Activated CD4-positive, alpha-beta T cell treated with anti-CD3 and anti-CD28 coated beads, Interleukin-2, amount 10 ng/mL, durations not matched to agents 7 days and 5 days (primary cell): ENCODE measurements around the gene CHAD. TPM values are rescaled to one million over a fixed set of nuclear protein-coding genes. Genes with fewer than 3 reads are reported as not detected.
A peak's percentile ranks its signal among the peaks of the same experiment; 100 is the strongest.

Source experiments
- CTCF ChIA-PET: fragments of 350-600 bp; sonication (Branson Sonifier 250); formaldehyde crosslinking; loops from one replicate; lab custom pipeline; 2021; ENCODE audit warnings: antibody characterized with exemption; lab: Charles Lee
- POLR2A ChIA-PET: fragments of 350-600 bp; sonication (Branson Sonifier 250); formaldehyde crosslinking; loops from one replicate; lab custom pipeline; 2021; ENCODE audit warnings: antibody characterized with exemption; lab: Charles Lee
- DNase-seq: peaks from one replicate; pipeline ENCODE4 v3.0.0-alpha.2; 2020
- H3K27ac Mint-ChIP-seq: one replicate; pipeline ENCODE4 v1.8.0; 2021; ENCODE audit warnings: mild to moderate bottlenecking, moderate library complexity, mixed read lengths
- H3K27me3 Mint-ChIP-seq: one replicate; pipeline ENCODE4 v1.8.0; 2021; ENCODE audit warnings: mixed read lengths
- H3K36me3 Mint-ChIP-seq: one replicate; pipeline ENCODE4 v1.8.0; 2021; ENCODE audit warnings: low read depth, mixed read lengths
- H3K4me1 Mint-ChIP-seq: one replicate; pipeline ENCODE4 v1.8.0; 2021; ENCODE audit warnings: mixed read lengths
- H3K4me3 Mint-ChIP-seq: one replicate; pipeline ENCODE4 v1.8.0; 2021; ENCODE audit warnings: mild to moderate bottlenecking, moderate library complexity, mixed read lengths
- H3K9me3 Mint-ChIP-seq: one replicate; pipeline ENCODE4 v1.8.0; 2021; ENCODE audit warnings: mixed read lengths
- total RNA-seq, 2 experiments: library from RNA; stranded (reverse); gene quantifications; one replicate each; pipeline ENCODE4 v1.2.3, GENCODE V29; 2021

CHAD gene
- total RNA-seq, 2 experiments from 2014 or later: not detected

- Mint-ChIP-seq H3K4me1 (peaks cover 18% of the 10 kb centered on the region), H3K4me3 (no peak overlapping the region), H3K9me3 (no peaks in the 10 kb centered on the region), H3K36me3 (no peaks in the 10 kb centered on the region), H3K27ac (no peak overlapping the region), H3K27me3 (peaks cover 14% of the 10 kb centered on the region)
- POLR2A ChIA-PET: no interaction called here
- DNase-seq: no peak
- CTCF ChIA-PET: interaction anchor here (1.0 kb wide), 1 partner anchor 9 kb away, joined by 3 read pairs; the partner anchor contains the start of gene RSAD1
Measured at GRCh38 chr17:50469208-50469605, 527 bp upstream of the CHAD start.

GRCh38 chr17:50467855-50468303 is 801 bp downstream of the CHAD start:
- peaks cover 18% of the 10 kb centered on the region for H3K4me1 Mint-ChIP-seq
- ChIA-PET CTCF (interaction anchor here (0.7 to 1.3 kb wide), 3 partner anchors 11 to 20 kb away, joined by 3 read pairs; no protein-coding TSS in a partner anchor), POLR2A (no interaction called here)
- no peak for DNase-seq
- H3K9me3 Mint-ChIP-seq: no peaks in the 10 kb centered on the region
- no peak overlapping the region for H3K27ac Mint-ChIP-seq
- no peak overlapping the region for H3K4me3 Mint-ChIP-seq
- H3K36me3 Mint-ChIP-seq: no peaks in the 10 kb centered on the region
- peaks cover 14% of the 10 kb centered on the region for H3K27me3 Mint-ChIP-seq

- Mint-ChIP-seq H3K27me3 (peaks cover 14% of the 10 kb centered on the region), H3K36me3 (no peaks in the 10 kb centered on the region), H3K4me3 (no peak overlapping the region), H3K9me3 (no peaks in the 10 kb centered on the region), H3K4me1 (peaks cover 18% of the 10 kb centered on the region), H3K27ac (no peak overlapping the region)
- no peak for DNase-seq
- ChIA-PET CTCF (interaction anchor here (0.9 to 1.3 kb wide), 2 partner anchors 10 to 21 kb away, joined by 3 read pairs; no protein-coding TSS in a partner anchor), POLR2A (no interaction called here)
Measured at GRCh38 chr17:50467114-50467854, 1.4 kb downstream of the CHAD start.

GRCh38 chr17:50466371-50467113 is 2.1 kb downstream of the CHAD start:
- Mint-ChIP-seq H3K36me3 (no peaks in the 10 kb centered on the region), H3K27me3 (peaks cover 14% of the 10 kb centered on the region), H3K27ac (no peak overlapping the region), H3K4me3 (no peak overlapping the region), H3K4me1 (peaks cover 18% of the 10 kb centered on the region), H3K9me3 (no peaks in the 10 kb centered on the region)
- ChIA-PET CTCF (no interaction called here), POLR2A (no interaction called here)
- DNase-seq: no peak

- Mint-ChIP-seq H3K27me3 (peaks cover 14% of the 10 kb centered on the region), H3K9me3 (no peaks in the 10 kb centered on the region), H3K4me3 (no peak overlapping the region), H3K27ac (no peak overlapping the region), H3K36me3 (no peaks in the 10 kb centered on the region), H3K4me1 (peaks cover 14% of the 10 kb centered on the region)
- ChIA-PET CTCF (no interaction called here), POLR2A (no interaction called here)
- DNase-seq: no peak
Measured at GRCh38 chr17:50465635-50466034, 3.0 kb downstream of the CHAD start.

- POLR2A ChIA-PET: no interaction called here
Measured at GRCh38 chr17:50465171-50465570, 3.5 kb downstream of the CHAD start.

GRCh38 chr17:50464736-50465135 is 3.9 kb downstream of the CHAD start:
- CTCF ChIA-PET: no interaction called here
- Mint-ChIP-seq H3K4me1 (peaks cover 14% of the 10 kb centered on the region), H3K36me3 (no peaks in the 10 kb centered on the region)

More at GRCh38 chr17:50465171-50465570, 3.5 kb downstream of the CHAD start:
- CTCF ChIA-PET: no interaction called here
- Mint-ChIP-seq H3K4me1 (peaks cover 14% of the 10 kb centered on the region), H3K9me3 (no peaks in the 10 kb centered on the region), H3K4me3 (no peak overlapping the region), H3K27me3 (peaks cover 14% of the 10 kb centered on the region), H3K27ac (no peak overlapping the region), H3K36me3 (no peaks in the 10 kb centered on the region)
- no peak for DNase-seq

GRCh38 chr17:50464121-50464520 is 4.6 kb downstream of the CHAD start:
- Mint-ChIP-seq H3K4me1 (peaks cover 14% of the 10 kb centered on the region), H3K9me3 (no peaks in the 10 kb centered on the region), H3K27me3 (peaks cover 14% of the 10 kb centered on the region), H3K4me3 (no peak overlapping the region), H3K27ac (no peak overlapping the region), H3K36me3 (no peaks in the 10 kb centered on the region)
- ChIA-PET CTCF (no interaction called here), POLR2A (no interaction called here)
- no peak for DNase-seq

More at GRCh38 chr17:50464736-50465135, 3.9 kb downstream of the CHAD start:
- Mint-ChIP-seq H3K4me3 (no peak overlapping the region), H3K27me3 (peaks cover 14% of the 10 kb centered on the region), H3K9me3 (no peaks in the 10 kb centered on the region), H3K27ac (no peak overlapping the region)
- no peak for DNase-seq
- POLR2A ChIA-PET: no interaction called here

- POLR2A ChIA-PET: no interaction called here
- no peak overlapping the region for H3K27ac Mint-ChIP-seq
- CTCF ChIA-PET: interaction anchor here (1.0 kb wide), 1 partner anchor 17 kb away, joined by 4 read pairs; no protein-coding TSS in a partner anchor
Measured at GRCh38 chr17:50462446-50462845, 6.2 kb downstream of the CHAD start.

GRCh38 chr17:50461550-50462132 is 7.0 kb downstream of the CHAD start:
- Mint-ChIP-seq H3K36me3 (no peaks in the 10 kb centered on the region), H3K4me3 (no peak overlapping the region), H3K4me1 (peaks cover 6% of the 10 kb centered on the region), H3K9me3 (no peaks in the 10 kb centered on the region), H3K27ac (peak overlapping the region; percentile 6), H3K27me3 (no peaks in the 10 kb centered on the region)
- ChIA-PET CTCF (interaction anchor here (1.0 kb wide), 1 partner anchor 18 kb away, joined by 4 read pairs; no protein-coding TSS in a partner anchor), POLR2A (no interaction called here)
- no peak for DNase-seq

More at GRCh38 chr17:50462446-50462845, 6.2 kb downstream of the CHAD start:
- Mint-ChIP-seq H3K4me1 (peaks cover 9% of the 10 kb centered on the region), H3K9me3 (no peaks in the 10 kb centered on the region), H3K27me3 (peaks cover 3% of the 10 kb centered on the region), H3K36me3 (no peaks in the 10 kb centered on the region), H3K4me3 (no peak overlapping the region)
- no peak for DNase-seq

- H3K4me1 Mint-ChIP-seq: peaks cover 4% of the 10 kb centered on the region
- no peaks in the 10 kb centered on the region for H3K9me3 Mint-ChIP-seq
- no peak overlapping the region for H3K4me3 Mint-ChIP-seq
- ChIA-PET CTCF (interaction anchor here (1.7 kb wide), 1 partner anchor 64 kb away, joined by 4 read pairs; the partner anchor contains the start of gene LRRC59), POLR2A (no interaction called here)
- H3K27me3 Mint-ChIP-seq: no peaks in the 10 kb centered on the region
- H3K27ac Mint-ChIP-seq: no peak overlapping the region
- H3K36me3 Mint-ChIP-seq: no peaks in the 10 kb centered on the region
- no peak for DNase-seq
Measured at GRCh38 chr17:50460831-50461526, 7.7 kb downstream of the CHAD start.

GRCh38 chr17:50459756-50460155 is 8.9 kb downstream of the CHAD start:
- Mint-ChIP-seq H3K36me3 (no peaks in the 10 kb centered on the region), H3K4me3 (no peak overlapping the region), H3K4me1 (no peaks in the 10 kb centered on the region), H3K27me3 (no peaks in the 10 kb centered on the region), H3K9me3 (no peaks in the 10 kb centered on the region), H3K27ac (no peak overlapping the region)
- ChIA-PET POLR2A (no interaction called here), CTCF (interaction anchor here (1.4 to 1.7 kb wide), 2 partner anchors 27 to 63 kb away, joined by 3 to 4 read pairs; partner anchors contain the start of gene LRRC59)
- DNase-seq: no peak
